Hematopoietic multipotent progenitor cell treated with erythropoietin and hydrocortisone succinate and interleukin-3 and kit ligand, for 6 days (in vitro differentiated cells): Measurements from ENCODE around the gene SRSF3.

Source experiments
- DNase-seq: peaks from one replicate; pipeline ENCODE4 v3.0.0-alpha.2; 2015

SRSF3 gene

GRCh38 chr6:36624461-36625157 is 30.4 kb downstream of the SRSF3 start:
- no peak for DNase-seq

- DNase-seq, result no peak
These were observed 31.2 kb downstream of the SRSF3 start for GRCh38 chr6:36625158-36625919.

GRCh38 chr6:36626636-36627035 is 32.5 kb downstream of the SRSF3 start:
- DNase-seq, result no peak

- no peak for DNase-seq
These were observed 33.0 kb downstream of the SRSF3 start for GRCh38 chr6:36627141-36627540.

DNA sequence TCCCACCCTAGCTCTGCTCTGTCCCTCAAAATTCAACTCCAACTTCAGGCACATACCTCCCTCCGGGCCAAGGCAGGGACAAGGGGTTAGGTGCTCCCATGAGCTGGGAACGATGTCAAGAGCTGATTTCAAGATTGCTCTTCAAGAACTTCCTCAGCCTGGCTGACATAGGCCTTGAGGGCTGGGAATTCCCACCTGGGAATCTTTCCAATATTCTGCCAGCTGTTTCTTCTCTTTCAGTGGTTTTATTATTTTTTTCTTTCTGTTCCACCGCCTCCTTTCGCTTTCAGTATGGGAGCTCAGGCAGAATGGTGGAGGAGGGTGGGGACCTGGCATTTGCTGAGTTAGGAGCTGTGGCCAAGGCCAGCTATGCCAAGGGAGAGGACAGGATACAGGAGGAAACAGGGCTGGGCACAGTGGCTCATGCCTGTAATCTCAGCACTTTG is 33.7 kb downstream of the SRSF3 start:
- DNase-seq, result no peak

DNA sequence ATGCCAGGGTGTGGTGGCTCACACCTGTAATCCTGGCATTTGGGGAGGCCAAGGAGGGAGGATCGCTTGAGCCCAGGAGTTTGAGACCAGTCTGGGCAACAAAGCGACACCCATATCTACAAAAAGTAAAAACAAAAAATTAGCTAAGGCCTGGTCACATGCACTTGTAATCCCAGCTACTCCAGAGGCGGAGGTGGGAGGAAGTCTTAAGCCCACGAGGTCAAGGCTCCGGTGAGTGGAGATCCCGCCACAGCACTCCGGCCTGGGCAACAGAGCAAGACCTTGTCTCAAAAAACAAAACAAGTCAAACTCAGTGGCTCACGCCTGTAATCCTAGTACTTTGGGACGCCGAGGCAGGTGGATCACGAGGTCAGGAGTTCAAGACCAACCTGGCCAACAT is 35.6 kb downstream of the SRSF3 start:
- DNase-seq, result no peak

GRCh38 chr6:36631326-36632011 is 37.3 kb downstream of the SRSF3 start:
- no peak for DNase-seq

GRCh38 chr6:36633370-36633769 is 39.2 kb downstream of the SRSF3 start:
- no peak for DNase-seq

DNA sequence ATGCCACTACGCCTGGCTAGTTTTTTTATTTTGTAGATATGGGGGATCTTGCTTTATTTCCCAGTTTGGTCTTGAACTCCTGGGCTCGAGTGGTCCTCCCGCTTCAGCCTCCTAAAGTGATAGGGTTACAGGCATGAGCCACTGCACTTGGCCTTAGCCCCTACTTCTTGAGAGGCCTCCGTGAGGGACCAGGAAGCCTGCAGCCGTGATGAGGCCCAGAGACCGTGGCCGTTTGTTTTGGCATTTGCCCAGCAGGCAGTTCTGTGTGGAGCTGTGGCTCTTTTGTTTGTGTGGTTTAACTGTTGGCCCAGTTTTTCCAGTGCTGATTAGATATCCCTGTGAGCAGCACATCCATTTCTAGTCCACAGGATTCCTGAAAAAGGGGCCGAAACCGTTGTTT is 39.8 kb downstream of the SRSF3 start:
- DNase-seq, result peak; percentile 63

DNA sequence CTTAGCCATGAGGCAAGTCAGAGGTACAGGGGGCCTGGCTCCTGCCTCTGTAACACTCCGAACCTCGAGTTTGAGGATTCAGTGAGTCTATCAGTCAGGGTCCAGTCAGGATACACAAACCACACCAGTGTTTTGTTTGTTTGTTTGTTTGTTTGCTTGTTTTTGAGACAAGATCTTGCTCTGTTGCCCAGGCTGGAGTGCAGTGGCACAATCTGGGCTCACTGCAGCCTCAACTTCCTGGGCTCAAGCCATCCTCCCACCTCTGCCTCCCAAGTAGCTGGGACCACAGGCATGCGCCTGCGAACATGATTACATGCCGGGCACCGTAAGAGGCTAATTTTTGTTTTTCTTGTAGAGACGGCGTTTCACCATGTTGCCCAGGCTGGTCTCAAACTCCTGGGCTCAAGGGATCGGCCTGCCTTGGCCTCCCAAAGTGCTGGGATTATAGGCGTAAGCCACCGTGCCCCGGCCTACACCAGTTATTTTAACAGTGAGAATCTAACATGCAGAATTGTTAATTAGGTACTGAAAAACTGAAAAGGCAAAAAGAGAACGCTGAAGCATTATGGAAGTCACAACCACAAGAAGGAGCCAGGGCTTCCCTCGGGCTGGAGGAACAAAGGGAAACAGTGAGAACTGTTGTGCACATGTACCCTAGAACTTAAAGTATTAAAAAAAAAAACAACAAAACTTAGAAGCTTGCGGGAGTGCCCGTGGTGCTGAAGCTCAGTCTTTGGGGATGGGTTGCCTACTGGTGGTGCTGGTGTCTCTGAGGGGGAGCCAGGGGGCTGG is 40.4 kb downstream of the SRSF3 start:
- DNase-seq, result no peak

GRCh38 chr6:36636283-36636682 is 42.1 kb downstream of the SRSF3 start:
- no peak for DNase-seq

DNA sequence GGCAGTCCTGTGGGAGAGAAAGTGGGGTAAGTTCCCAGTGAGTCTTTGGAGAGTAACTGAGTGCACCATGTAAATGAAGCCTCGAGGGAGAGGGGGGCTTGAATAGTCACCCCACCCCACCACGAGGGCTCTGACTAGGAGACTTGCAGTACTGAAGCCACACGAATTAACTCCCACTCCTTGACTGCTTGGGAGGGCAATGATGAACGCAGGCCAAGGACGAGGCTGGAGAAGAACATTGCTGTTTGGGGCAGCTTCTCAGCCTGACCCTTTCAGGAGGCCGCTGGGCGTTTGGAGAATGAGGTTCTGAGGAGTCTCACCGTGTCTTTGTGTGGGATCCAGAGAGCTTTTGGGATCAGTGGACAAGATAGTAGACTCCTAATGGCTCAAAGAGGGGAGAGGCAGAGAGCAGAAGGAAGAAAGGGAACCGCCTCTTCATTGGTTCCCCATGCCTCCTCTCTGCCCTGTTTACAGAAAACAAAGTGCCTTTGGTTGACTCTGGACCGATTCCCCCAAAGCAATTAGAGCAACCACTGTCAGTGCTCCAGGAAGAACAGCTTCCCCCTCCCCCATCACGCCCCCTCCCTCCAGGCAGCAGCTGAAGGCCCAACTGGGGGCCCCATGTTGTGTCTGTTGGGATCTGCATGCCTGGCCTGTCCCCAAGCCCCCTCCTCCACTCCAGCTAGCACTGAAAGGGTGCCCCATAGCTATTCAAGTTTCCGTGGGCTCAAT is 42.7 kb downstream of the SRSF3 start:
- no peak for DNase-seq

DNA sequence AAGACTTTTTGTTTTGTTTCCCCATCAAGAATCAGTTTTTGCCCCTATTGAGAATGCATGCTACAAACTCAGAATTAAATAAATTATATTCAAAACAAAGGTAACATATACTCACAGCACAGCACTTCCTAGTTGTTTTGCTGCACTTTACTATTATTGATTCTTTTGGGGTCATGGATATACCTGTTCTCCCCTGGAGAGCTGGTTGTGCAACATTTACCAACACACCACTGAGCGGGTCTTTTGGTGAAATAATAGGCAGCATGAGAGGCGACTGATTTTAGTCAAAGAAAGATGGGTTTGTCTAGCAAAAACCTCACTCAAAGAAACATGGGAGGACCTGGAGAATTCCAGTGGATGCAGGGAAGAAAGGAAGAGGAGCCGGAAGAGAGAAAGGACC is 44.4 kb downstream of the SRSF3 start:
- DNase-seq, result no peak

- DNase-seq, result no peak
These were observed 45.1 kb downstream of the SRSF3 start for GRCh38 chr6:36639171-36639808.

DNA sequence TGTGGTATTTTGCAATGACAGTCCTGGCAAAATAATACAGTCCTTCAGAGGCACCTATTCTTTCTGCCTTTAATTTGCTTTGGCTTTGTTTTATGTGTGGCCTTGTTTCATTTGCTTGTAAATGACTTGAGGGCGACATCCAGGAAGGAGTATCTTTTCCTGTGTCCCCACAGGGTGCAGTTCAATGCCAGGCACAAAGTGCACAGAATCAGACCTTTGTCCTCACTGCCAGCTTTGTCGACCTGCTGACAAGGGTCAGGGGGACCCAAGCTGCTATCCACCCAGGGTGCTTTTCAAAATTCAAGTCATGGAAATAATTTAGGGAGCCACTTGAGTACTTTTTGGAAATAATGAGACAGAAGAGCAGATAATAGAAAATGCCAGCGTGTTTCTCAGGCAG is 47.4 kb downstream of the SRSF3 start:
- DNase-seq, result no peak

DNA sequence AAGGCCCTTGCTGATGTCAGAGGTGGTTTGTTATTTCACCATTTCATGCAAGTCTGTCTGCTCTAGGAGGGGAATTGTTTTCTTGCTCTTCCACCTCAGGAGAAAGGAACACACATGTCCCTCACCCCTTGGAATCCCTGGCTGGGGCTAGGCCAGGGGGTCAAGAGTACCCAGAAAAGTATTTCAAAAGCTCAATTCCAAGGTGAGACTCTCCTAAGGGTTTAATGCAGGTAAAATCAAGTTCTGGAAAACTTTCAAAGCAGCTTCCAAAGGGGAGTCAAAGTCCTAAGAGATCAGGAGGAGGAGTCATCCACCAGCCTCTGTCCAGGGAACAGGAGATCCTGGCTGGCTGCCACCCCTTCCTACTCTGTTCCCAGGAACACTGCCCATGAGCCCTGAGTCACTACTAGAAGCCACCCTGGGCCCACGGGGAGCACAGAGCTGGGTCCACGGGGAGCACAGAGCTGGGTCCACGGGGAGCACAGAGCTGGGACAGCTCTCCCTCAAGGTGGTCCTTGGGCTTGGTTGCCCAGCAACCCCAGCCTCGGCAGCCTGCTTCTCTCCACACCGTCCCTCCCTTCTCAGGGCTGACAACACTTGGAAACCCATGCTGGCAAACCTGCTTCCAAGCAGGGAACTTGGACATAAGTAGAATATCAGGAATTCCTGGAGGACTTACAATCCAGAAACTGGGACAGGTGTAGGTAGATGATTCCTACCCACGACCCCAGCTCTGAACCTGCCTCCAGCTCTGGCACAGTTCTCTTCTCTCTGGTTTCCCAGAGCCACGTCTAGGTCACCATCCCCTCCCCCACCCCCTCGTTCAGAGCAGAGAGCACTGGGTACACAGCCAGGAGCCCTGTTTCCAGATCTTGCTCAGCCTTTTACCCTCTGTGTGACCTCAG is 49.0 kb downstream of the SRSF3 start:
- no peak for DNase-seq

GRCh38 chr6:36643977-36644376 is 49.8 kb downstream of the SRSF3 start:
- DNase-seq, result no peak

DNA sequence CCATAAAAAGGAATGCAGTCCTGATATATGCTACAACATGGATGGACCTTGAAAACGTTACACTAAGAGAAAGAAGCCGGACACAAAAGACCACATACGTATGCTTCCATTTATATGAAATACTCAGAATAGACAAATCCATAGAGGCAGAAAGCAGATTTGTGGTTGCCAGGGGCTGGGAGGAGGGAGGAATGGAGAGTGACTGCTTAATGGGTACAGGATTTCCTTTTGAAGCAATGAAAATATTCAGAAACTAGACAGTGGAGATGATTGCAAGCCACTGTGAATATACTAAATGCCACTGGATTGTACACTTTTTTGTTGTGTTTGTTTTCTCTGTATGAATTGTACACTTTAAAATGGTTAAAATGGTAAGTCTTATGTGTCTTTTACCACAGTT is 54.9 kb downstream of the SRSF3 start:
- no peak for DNase-seq

- peak; percentile 29 for DNase-seq
These were observed 55.7 kb downstream of the SRSF3 start for GRCh38 chr6:36649701-36650484.
